SH-SY5Y (cell line): ENCODE results near the gene PTCD2.

Experiments used
- GATA2 ChIP-seq: IDR thresholded peaks from 2 replicates; pipeline ENCODE4 v1.6.1; 2011; ENCODE audit warnings: mild to moderate bottlenecking, low read depth, low read length
- GATA3 ChIP-seq: IDR thresholded peaks from 2 replicates; pipeline ENCODE4 v1.6.1; 2011; ENCODE audit warnings: low read depth, mild to moderate bottlenecking, low read length, moderate library complexity

DNA sequence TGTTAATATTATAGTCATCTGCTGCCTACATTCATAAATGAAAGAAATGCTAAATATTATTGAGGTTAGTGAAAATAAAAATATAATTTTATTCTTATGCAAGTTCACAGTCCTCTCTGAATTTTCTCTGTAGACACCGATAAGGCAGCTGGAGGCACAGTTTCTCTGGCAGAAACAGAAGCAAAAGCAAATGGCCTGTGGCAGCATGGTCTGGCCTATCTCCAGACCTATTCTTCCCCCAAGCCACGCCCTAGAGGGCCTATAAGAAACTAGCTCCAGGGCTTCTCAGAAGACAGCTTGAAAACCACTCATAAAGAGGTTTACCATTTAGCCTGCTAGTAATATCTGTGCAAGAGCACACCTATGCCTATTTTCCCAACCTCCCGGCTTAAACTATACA lies 28.6 kb upstream of the PTCD2 start:
- TF ChIP-seq GATA2 (no peak), GATA3 (no peak)
